Suppressor macrophage treated with lipopolysaccharide for 4 hours (primary cell): ENCODE data around the gene TBX20.

ENCODE experiments used
- DNase-seq: peaks from one replicate; pipeline ENCODE4 v3.0.0-alpha.2; 2020

The TBX20 gene, protein sequence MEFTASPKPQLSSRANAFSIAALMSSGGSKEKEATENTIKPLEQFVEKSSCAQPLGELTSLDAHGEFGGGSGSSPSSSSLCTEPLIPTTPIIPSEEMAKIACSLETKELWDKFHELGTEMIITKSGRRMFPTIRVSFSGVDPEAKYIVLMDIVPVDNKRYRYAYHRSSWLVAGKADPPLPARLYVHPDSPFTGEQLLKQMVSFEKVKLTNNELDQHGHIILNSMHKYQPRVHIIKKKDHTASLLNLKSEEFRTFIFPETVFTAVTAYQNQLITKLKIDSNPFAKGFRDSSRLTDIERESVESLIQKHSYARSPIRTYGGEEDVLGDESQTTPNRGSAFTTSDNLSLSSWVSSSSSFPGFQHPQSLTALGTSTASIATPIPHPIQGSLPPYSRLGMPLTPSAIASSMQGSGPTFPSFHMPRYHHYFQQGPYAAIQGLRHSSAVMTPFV

GRCh38 chr7:35253710-35254495, at the start of gene TBX20:
TBX20 (minus strand) TSS chr7:35254100; CDS start chr7:35253620, 480 bp downstream.
- peak; percentile 39 for DNase-seq

GRCh38 chr7:35289376-35289775, 35.5 kb upstream of the TBX20 start:
- DNase-seq = no peak

DNA sequence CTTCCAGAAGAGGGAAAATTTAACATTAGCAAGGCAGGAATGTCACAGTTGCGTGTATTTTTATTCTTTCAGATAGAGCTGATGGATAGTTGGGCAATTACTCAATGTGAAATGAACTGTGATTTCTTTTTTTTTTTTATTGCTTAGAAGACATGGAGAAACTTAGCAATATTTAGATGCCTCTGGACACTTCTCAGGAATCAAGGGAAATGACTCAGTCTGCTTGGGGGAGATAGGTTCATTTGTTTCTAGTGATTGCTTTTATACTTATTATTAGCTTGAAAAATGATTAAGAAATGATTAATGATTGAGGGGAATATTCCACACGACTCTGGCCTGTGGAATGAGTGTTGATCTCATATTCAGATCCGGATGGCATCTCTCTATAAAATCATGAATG, 33.1 kb upstream of the TBX20 start:
- no peak for DNase-seq

DNA sequence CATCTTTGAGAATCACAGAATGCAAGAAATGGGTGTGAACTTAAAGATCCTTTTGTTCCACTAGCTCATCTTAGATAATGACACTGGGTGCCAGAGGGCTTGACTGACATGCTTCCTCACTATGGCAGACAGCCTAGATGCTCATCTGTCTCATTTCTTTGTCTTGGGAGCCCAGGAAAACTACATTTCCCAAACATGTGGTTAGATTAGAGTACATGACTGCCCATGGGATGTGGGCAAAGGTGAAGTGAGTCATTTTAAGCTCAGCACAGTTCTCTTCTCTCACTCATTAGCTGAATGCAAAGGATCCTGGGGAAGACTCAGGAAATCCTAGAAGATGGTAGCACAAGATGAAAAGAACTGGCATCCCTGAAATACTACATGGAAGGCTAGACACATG, 32.5 kb upstream of the TBX20 start:
- DNase-seq = no peak

DNA sequence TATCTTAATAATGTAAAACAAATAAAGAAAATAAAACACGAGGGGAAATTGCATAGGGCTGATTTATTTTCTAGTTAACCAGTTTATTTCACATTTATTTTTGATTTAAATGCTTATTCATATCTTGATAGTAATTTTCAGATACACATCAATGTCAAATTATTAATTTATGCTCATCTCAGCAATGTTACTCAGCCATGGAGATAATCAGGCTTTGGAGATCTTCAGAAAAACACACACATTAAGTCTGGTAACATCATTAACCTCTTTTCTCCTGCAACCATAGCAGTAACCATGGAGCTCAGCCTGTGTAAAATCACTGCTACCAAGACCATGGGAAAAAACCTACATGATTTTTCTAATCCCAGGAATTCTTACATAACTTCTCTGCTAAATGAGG, 31.9 kb upstream of the TBX20 start:
- no peak for DNase-seq

DNA sequence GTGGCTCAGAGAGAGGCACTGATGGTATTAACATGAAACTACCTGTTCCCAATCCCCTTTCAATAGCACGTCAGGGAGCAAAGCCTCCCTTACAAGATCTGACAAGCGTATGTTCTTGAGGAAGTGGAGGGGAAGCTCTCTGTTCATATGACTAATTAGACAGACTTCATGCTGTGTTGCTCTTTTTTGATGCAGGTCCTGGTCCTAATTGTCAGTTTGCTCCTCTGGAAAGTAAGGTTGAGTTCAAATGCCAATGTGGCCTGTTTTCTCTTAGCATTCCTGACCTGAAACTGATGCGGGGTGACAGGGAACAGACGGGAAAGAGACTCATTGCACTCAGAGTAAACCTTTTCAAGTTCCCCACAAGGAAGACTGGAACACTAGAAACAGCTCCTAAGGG, 27.0 kb upstream of the TBX20 start:
- no peak for DNase-seq

DNA sequence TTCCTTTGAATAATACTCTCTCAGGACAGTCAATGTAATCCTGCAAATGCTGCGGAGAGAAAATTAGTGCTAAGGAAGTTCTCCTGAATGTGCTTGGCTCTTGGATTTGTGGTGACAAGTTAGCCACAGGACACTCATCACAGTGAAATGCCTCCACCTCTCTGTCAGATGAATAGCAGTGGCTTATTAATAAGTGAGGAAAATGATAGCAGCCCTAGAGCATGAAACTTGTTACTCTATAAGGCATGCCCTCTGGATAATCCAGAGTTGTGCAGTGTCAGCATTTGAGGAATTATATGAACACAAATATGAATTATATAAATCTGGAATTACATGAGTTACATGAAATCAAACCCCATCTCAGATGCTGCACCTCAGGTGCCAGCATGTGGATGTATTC, 23.5 kb upstream of the TBX20 start:
- no peak for DNase-seq

- no peak for DNase-seq
Measured at GRCh38 chr7:35272246-35272645, 18.3 kb upstream of the TBX20 start.

DNA sequence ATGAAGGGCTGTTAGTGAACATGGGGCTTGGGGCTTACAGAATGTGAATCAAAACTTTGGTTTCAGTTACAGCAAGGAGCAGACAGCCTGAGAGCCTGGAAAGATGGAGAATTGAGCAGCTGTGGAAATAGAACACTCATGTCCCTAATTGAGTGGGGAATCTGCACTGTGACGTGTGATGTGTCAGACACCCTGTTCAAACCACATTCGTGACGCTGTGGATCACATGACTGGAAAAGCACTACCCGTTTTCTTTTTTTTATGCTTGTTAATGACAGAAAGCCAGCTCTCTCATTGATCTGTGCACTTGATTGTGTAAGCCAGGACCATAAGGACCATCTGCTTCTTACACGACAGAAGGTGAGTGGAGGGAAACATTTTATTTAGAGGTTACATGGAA, 15.1 kb upstream of the TBX20 start:
- DNase-seq = no peak

GRCh38 chr7:35267411-35267810, 13.5 kb upstream of the TBX20 start:
- no peak for DNase-seq

DNA sequence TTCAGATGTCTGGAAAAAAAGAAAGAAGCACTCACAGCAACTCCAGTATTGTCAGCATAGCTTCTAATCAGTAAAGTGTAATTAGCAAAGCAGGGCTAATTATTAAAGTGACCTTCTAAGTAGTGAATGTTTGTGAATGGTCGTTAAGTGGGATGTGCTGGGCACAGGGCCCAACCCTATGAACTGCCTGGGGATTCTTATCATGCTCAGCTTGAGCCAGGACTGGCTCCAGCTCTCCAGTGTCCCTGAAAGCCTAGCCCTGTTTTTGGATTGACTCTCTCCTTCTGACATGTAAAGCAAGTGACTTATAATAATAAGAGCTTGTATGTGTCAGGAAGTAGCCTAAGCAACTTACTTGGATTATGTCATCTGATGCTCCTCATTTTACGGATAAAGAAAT, 9.5 kb upstream of the TBX20 start:
- DNase-seq = no peak

DNA sequence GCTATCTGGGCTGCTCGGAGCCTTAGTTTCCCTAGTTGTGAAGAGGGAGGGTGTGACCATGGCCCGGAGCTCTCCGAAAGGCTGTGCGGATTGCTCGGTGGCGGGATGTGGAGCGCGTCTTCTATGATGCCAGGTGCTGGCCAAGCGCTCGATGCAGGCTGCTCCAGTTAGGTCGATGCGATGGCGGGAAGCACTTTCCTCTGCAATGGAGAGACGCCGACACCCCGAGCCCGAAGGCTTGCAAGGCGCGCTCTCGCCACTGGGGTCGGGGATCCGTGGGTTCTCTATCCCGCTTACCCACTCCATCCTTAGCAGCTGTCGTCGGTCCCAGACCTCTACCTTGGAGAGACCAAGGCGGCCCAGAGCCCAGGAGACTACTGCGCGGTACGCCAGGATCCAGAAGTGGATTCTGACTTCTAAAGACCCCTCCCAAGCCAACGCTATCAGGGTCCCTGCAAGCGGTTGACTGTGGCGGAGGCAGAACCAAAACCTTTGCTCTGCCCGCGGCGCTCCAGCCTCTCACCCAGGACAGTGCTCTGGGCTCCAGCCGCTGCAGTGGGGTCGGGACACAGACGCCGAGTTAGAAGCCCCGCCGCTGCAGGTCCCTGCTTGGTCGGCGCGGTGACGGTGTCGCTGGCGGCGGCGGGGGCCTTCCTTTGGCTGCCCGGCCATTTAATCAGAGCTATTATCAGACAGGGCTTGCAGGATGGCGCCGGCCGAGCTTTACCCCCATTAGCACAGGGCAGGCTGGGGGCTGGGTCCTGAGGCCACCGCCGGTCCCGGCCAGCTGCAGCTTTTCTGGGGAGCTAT, 7.8 kb upstream of the TBX20 start:
- no peak for DNase-seq

DNA sequence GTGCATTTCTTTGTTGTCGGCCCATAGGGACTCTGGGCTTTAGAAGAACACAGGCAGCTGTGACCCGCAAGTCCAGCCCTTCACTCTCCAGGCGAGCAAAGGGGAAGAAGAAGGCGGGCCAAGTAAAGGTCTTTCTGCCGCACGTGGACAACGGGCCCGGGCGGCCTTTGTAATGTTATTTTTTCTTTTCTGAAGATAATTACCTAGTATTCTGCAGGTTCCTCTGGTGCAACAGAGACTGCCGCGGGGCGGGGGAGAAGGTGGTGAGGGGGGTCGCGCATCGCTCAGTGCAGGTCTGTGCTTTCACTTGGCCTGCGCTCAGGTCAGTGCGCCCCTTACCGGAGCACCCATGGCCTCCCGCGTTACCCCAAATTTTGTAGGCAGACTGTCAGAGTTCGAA, 7.1 kb upstream of the TBX20 start:
- DNase-seq = no peak

- DNase-seq = no peak
Measured at GRCh38 chr7:35260246-35260645, 6.3 kb upstream of the TBX20 start.

- no peak for DNase-seq
Measured at GRCh38 chr7:35259523-35259908, 5.6 kb upstream of the TBX20 start.

- no peak for DNase-seq
Measured at GRCh38 chr7:35258868-35259522, 5.1 kb upstream of the TBX20 start.

- no peak for DNase-seq
Measured at GRCh38 chr7:35258125-35258867, 4.4 kb upstream of the TBX20 start.

- no peak for DNase-seq
Measured at GRCh38 chr7:35257251-35258124, 3.6 kb upstream of the TBX20 start.

DNA sequence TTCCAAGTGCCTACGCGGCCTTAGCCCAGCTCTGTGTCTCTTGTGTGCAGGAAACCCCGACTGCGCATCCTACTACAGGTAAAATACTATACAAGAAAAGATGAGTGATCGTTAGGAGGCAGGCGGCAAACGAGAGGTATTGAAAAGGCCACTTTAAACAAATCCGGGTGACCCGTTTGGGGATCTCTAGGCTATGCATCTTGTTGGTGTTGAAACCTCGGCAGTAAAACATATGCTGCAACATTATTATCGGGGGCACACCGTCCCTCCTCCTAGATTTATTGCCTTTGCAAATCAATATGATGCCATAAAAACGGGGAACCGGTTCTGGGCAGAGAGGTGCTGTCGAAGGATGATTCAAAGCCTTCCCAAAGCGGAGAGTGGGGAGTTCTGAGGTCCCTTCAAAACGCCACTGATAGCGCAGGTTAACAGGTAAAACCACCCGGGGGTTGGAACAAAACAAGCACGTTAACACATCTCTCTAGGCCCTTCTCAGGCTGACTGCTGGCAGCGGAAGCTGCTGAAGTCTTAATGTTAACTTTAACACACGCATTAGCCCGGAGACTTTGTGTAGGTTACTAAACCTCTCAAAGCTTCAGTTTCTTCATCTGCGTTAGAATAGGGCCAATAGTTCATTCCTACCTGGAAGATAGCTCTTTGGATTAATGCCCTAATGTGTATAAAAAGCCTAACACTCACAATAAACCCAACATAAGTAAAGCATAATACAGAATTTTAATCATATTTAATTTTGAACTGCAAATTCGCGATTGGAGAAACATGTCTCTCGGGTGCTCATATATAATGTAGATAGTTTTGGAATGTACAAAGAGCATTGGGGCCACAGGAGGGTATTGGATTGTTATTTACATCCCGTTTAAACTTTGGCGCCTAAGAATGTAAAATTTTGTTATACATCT, 2.6 kb upstream of the TBX20 start:
- no peak for DNase-seq
